CD14-positive monocyte (primary cell): ENCODE measurements around the gene SMARCA4. TPM values are rescaled to one million over a fixed set of nuclear protein-coding genes. Genes with fewer than 3 reads are reported as not detected.

Experiments used
- DNase-seq, 3 donors: peaks; one replicate each; pipeline ENCODE4 v3.0.0-alpha.2; 2011 to 2022
- H2AFZ ChIP-seq: 2 replicates; pipeline ENCODE4 v1.6.0; 2012; ENCODE audit warnings: mild to moderate bottlenecking, low read depth, low read length, inconsistent platforms; ENCODE audit not compliant: insufficient read depth, poor library complexity, severe bottlenecking
- H3K27ac ChIP-seq, 2 donors: 1 replicate in 1 of 2; 2 replicates in 1 of 2; pipeline ENCODE4 v1.5.1; 2012 to 2013; ENCODE audit warnings: low read length in 2 of 2, control low read depth in 1 of 2, inconsistent platforms in 1 of 2, low read depth in 1 of 2, mild to moderate bottlenecking in 1 of 2
- H3K27me3 ChIP-seq, 2 donors: one replicate each; pipeline versions ENCODE4 v1.6.0 to v1.6.1; 2011 to 2013; ENCODE audit warnings: low read length in 2 of 2; ENCODE audit not compliant: control insufficient read depth in 2 of 2, insufficient read depth in 2 of 2
- H3K36me3 ChIP-seq, 2 donors: replicated peaks in 1 of 2; 1 replicate in 1 of 2; 2 replicates in 1 of 2; pipeline versions ENCODE4 v1.5.1 to v1.6.1; 2012 to 2013; ENCODE audit warnings: low read length in 2 of 2, control low read depth in 1 of 2, inconsistent platforms in 1 of 2, mild to moderate bottlenecking in 1 of 2; ENCODE audit not compliant: insufficient read depth in 2 of 2, control insufficient read depth in 1 of 2
- H3K4me1 ChIP-seq, 2 donors: 1 replicate in 1 of 2; 2 replicates in 1 of 2; pipeline versions ENCODE4 v1.5.1 to v1.6.1; 2012 to 2013; ENCODE audit warnings: low read length in 2 of 2, control low read depth in 1 of 2, inconsistent platforms in 1 of 2, mild to moderate bottlenecking in 1 of 2, moderate library complexity in 1 of 2; ENCODE audit not compliant: insufficient read depth in 2 of 2, control insufficient read depth in 1 of 2
- H3K4me2 ChIP-seq: replicated peaks from 2 replicates; pipeline ENCODE3; 2012; ENCODE audit warnings: low read length, moderate library complexity, mild to moderate bottlenecking; ENCODE audit not compliant: poor library complexity, severe bottlenecking; ENCODE audit errors: extremely low read depth
- H3K4me3 ChIP-seq, 3 experiments: fragments of 200-600 bp in 1 of 3; sonication (generic) in 1 of 3; replicated peaks in 1 of 3; 1 replicate in 2 of 3; 2 replicates in 1 of 3; pipeline ENCODE4 v1.5.1; 2011 to 2013; ENCODE audit warnings: low read length in 3 of 3, mild to moderate bottlenecking in 3 of 3, control low read depth in 2 of 3, low read depth in 2 of 3, inconsistent platforms in 1 of 3, moderate library complexity in 1 of 3
- H3K79me2 ChIP-seq: 2 replicates; pipeline ENCODE4 v1.6.0; 2012; ENCODE audit warnings: mild to moderate bottlenecking, control low read depth, inconsistent platforms, low read length, moderate library complexity; ENCODE audit not compliant: insufficient read depth
- H3K9ac ChIP-seq: 2 replicates; pipeline ENCODE4 v1.6.0; 2017; ENCODE audit warnings: low read length, mild to moderate bottlenecking; ENCODE audit not compliant: insufficient read depth, poor library complexity, severe bottlenecking
- H3K9me3 ChIP-seq, 2 donors: replicated peaks in 1 of 2; 1 replicate in 1 of 2; 2 replicates in 1 of 2; pipeline versions ENCODE4 v1.5.1 to v1.6.1; 2012 to 2013; ENCODE audit warnings: low read length in 2 of 2, control low read depth in 1 of 2; ENCODE audit not compliant: control insufficient read depth in 1 of 2, insufficient read depth in 1 of 2
- H4K20me1 ChIP-seq: 2 replicates; pipeline ENCODE4 v1.6.0; 2012; ENCODE audit warnings: mild to moderate bottlenecking, low read length, control low read depth, moderate library complexity; ENCODE audit not compliant: insufficient read depth
- H3K27ac Mint-ChIP-seq, 7 donors: one replicate each; pipeline ENCODE4 v1.8.0; 2020; ENCODE audit warnings: mild to moderate bottlenecking in 7 of 7, mixed read lengths in 7 of 7, moderate library complexity in 6 of 7, inconsistent platforms in 2 of 7
- H3K27me3 Mint-ChIP-seq, 3 donors: one replicate each; pipeline ENCODE4 v1.8.0; 2021 to 2022; ENCODE audit warnings: low read depth in 3 of 3, mild to moderate bottlenecking in 3 of 3, mixed read lengths in 3 of 3, moderate library complexity in 3 of 3, inconsistent platforms in 1 of 3
- H3K36me3 Mint-ChIP-seq, 2 donors: one replicate each; pipeline ENCODE4 v1.8.0; 2020; ENCODE audit warnings: mixed read lengths in 2 of 2, inconsistent platforms in 1 of 2, mild to moderate bottlenecking in 1 of 2
- H3K4me1 Mint-ChIP-seq: one replicate; pipeline ENCODE4 v1.8.0; 2020; ENCODE audit warnings: mild to moderate bottlenecking, mixed read lengths
- H3K4me3 Mint-ChIP-seq, 2 donors: one replicate each; pipeline ENCODE4 v1.8.0; 2020; ENCODE audit warnings: mild to moderate bottlenecking in 2 of 2, mixed read lengths in 2 of 2, moderate library complexity in 1 of 2
- H3K9me3 Mint-ChIP-seq, 7 donors: one replicate each; pipeline ENCODE4 v1.8.0; 2020 to 2022; ENCODE audit warnings: mixed read lengths in 7 of 7, mild to moderate bottlenecking in 6 of 7, moderate library complexity in 6 of 7, inconsistent platforms in 2 of 7
- WGBS: methylation state at CpG from one replicate; pipeline ENCODE4 v1.1.5; 2013; ENCODE audit warnings: missing lambda C conversion rate; ENCODE audit not compliant: insufficient coverage; 5-methylcytosine and 5-hydroxymethylcytosine counted together
- intact Hi-C, 2 donors: fragments of 100-400 bp; cut with micrococcal nuclease; formaldehyde crosslinking; loops; one replicate each; pipeline versions ENCODE4 v1.15.0 to v1.15.1; 2023
- polyA plus RNA-seq, 3 donors: library from polyadenylated mRNA; depleted of rRNA in 1 of 3; unstranded in 2 of 3; stranded (reverse) in 1 of 3; fragments of 300-500 nt in 2 of 3; fragments of >200 nt in 1 of 3; fragmentation: Illumina TruSeq in 2 of 3; gene quantifications; 1 replicate in 2 of 3; 2 replicates in 1 of 3; pipeline ENCODE4 v1.2.3, GENCODE V29; 2012 to 2021
- TF ChIP-seq, protein P1 (sequence below): fragments of 200-600 bp; IDR thresholded peaks from one replicate; pipeline ENCODE4 v1.8.0; 2022; ENCODE audit warnings: antibody characterized with exemption, mild to moderate bottlenecking

Gene SMARCA4
- polyA plus RNA-seq, 3 donors = 5.1 to 53.3 (median 7.0) TPM

DNA sequence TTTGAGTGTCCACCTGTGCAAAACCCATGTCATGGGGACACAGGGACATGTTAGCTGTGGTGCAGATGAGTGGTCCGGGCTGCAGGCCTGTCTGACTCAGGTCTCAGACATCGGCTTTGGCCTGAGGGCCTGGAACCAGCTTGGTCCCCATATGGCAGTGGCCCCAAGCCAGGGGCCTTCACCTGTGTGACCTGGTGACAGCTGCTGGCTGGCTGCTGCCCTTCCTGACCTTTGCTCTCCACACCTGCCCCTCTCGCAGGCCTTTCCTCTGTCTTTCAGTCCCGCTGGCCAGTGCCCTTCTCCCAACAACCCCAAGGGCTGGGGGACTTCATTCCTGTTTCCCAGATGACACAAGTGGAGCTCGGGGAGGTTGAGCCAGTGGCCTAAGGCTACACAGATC lies 105.5 kb downstream of the SMARCA4 start:
- Histone ChIP-seq H2AFZ (no peak overlapping the region), H3K9ac (no peak overlapping the region), H3K36me3 (peaks cover 7 to 25% of the 10 kb centered on the region in 2 donors), H3K27ac (no peak overlapping the region), H3K4me1 (peaks cover 17 to 20% of the 10 kb centered on the region in 2 donors), H3K4me3 (no peak overlapping the region), H3K9me3 (no peaks in the 10 kb centered on the region), H4K20me1 (no peaks in the 10 kb centered on the region), H3K79me2 (no peaks in the 10 kb centered on the region), H3K27me3 (no peaks in the 10 kb centered on the region), H3K4me2 (no peak overlapping the region)
- Mint-ChIP-seq H3K4me1 (peaks cover 23% of the 10 kb centered on the region), H3K36me3 (peaks cover 32 to 54% of the 10 kb centered on the region in 2 donors), H3K9me3 (peaks cover 0 to 7% (median 0%) of the 10 kb centered on the region in 7 donors), H3K27ac (no peak overlapping the region), H3K27me3 (peaks cover 1 to 7% (median 5%) of the 10 kb centered on the region in 3 donors), H3K4me3 (no peak overlapping the region)
- intact Hi-C loops = no loop called here
- TF ChIP-seq, protein P1, sequence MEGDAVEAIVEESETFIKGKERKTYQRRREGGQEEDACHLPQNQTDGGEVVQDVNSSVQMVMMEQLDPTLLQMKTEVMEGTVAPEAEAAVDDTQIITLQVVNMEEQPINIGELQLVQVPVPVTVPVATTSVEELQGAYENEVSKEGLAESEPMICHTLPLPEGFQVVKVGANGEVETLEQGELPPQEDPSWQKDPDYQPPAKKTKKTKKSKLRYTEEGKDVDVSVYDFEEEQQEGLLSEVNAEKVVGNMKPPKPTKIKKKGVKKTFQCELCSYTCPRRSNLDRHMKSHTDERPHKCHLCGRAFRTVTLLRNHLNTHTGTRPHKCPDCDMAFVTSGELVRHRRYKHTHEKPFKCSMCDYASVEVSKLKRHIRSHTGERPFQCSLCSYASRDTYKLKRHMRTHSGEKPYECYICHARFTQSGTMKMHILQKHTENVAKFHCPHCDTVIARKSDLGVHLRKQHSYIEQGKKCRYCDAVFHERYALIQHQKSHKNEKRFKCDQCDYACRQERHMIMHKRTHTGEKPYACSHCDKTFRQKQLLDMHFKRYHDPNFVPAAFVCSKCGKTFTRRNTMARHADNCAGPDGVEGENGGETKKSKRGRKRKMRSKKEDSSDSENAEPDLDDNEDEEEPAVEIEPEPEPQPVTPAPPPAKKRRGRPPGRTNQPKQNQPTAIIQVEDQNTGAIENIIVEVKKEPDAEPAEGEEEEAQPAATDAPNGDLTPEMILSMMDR = no peak
- DNase-seq = no peak
- WGBS = 98% methylated on average over 4 of the region's 5 CpGs

DNA sequence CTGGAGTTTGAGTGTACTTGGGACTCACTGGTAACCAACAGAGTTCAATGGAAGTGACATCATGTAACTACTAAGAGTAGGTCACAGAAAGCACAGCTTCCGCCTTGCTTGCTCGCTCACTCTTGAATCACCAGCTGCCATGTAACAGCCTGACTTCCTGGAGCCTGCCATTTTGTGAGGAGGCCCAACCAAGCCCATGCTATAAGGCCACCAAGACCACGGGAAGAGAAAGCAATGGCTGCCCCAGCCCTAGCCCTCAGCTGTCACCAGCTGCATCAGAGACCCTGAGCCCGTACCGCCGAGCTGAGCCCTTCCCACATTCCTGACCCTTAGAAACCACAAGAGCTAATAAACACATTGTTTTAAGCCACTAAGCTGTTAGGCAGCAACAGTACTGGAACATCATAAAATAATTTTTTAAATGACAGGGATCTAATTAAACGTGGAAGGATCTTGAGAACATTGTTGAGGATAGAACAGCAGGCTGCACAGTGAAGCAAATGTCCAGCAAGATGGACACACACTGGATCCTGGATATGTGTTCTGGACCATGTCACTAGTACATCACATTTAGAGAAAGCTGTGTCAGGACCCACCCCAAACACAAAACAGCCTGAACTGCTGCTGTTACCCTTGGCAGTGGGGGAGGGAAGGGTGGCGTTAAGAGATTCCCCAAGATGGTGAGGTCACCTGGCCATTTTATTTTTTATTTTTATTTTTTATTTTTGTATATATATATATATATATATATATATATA lies 106.7 kb downstream of the SMARCA4 start:
- Histone ChIP-seq H3K4me2 (no peak overlapping the region), H3K79me2 (no peaks in the 10 kb centered on the region), H3K27ac (no peak overlapping the region), H3K4me1 (peaks cover 27 to 29% of the 10 kb centered on the region in 2 donors), H4K20me1 (no peaks in the 10 kb centered on the region), H3K9me3 (no peaks in the 10 kb centered on the region), H3K36me3 (peaks cover 0 to 13% of the 10 kb centered on the region in 2 donors), H3K27me3 (no peaks in the 10 kb centered on the region), H3K4me3 (no peak overlapping the region), H3K9ac (no peak overlapping the region), H2AFZ (no peak overlapping the region)
- Mint-ChIP-seq H3K27me3 (peaks cover 1 to 11% (median 7%) of the 10 kb centered on the region in 3 donors), H3K4me1 (peaks cover 33% of the 10 kb centered on the region), H3K27ac (no peak overlapping the region), H3K36me3 (peaks cover 23 to 42% of the 10 kb centered on the region in 2 donors), H3K9me3 (peaks cover 0 to 7% (median 0%) of the 10 kb centered on the region in 7 donors), H3K4me3 (no peak overlapping the region)
- TF ChIP-seq, protein P1 = no peak
- intact Hi-C loops = no loop called here
- WGBS = 100% methylated on average over 4 of the region's 8 CpGs
- no peak for DNase-seq
